IMR-90 (cell line): ENCODE results near the gene TFRC. TPM values are rescaled to one million over a fixed set of nuclear protein-coding genes. Genes with fewer than 3 reads are reported as not detected.

ENCODE experiments used
- ATAC-seq: fragments of 200-7000 bp; cut with Tn5 transposase; 2 replicates; pipeline ENCODE4 v1.9.1; 2020; ENCODE audit warnings: low read depth, mild to moderate bottlenecking, moderate library complexity
- BruUV-seq: library from RNA; stranded (reverse); fragments of 400-500 nt; replicated peaks from 2 replicates; lab custom pipeline; 2021; lab: Mats Ljungman, UMichigan
- CTCF ChIA-PET: fragments of 300-600 bp; formaldehyde crosslinking; extraction: SDS; loops from one replicate; lab custom pipeline; 2021; ENCODE audit warnings: antibody characterized with exemption; lab: Yijun Ruan, JAX
- POLR2A ChIA-PET: fragments of 300-600 bp; sonication (Branson Sonifier 250); formaldehyde crosslinking; loops from one replicate; lab custom pipeline; 2022; ENCODE audit warnings: antibody characterized with exemption; ENCODE audit not compliant: unreplicated experiment; lab: Charles Lee
- DNase-seq: peaks from one replicate; pipeline ENCODE4 v3.0.0; 2013
- H2AFZ ChIP-seq: replicated peaks from 2 replicates; pipeline ENCODE3; 2013; ENCODE audit warnings: low read length, mild to moderate bottlenecking; ENCODE audit not compliant: poor library complexity
- H2AK5ac ChIP-seq: 2 replicates; pipeline ENCODE4 v1.6.1; 2013; ENCODE audit warnings: low read depth, low read length, inconsistent platforms
- H2AK9ac ChIP-seq: replicated peaks from 2 replicates; pipeline ENCODE3; 2013; ENCODE audit warnings: mild to moderate bottlenecking, low read depth, low read length, moderate library complexity; ENCODE audit not compliant: poor library complexity
- H2BK120ac ChIP-seq: 2 replicates; pipeline ENCODE4 v1.6.1; 2013; ENCODE audit warnings: low read depth, low read length, inconsistent platforms
- H2BK15ac ChIP-seq: 3 replicates; pipeline ENCODE4 v1.6.1; 2013; ENCODE audit warnings: low read depth, low read length, inconsistent platforms
- H2BK20ac ChIP-seq: 2 replicates; pipeline ENCODE4 v1.6.1; 2013; ENCODE audit warnings: low read depth, mild to moderate bottlenecking, inconsistent platforms, low read length, moderate library complexity
- H2BK5ac ChIP-seq: 2 replicates; pipeline ENCODE4 v1.6.1; 2013; ENCODE audit warnings: mild to moderate bottlenecking, low read depth, low read length, inconsistent platforms; ENCODE audit not compliant: poor library complexity, severe bottlenecking
- H3K14ac ChIP-seq: replicated peaks from 2 replicates; pipeline ENCODE4 v1.6.1; 2013; ENCODE audit warnings: low read depth, low read length, inconsistent platforms
- H3K18ac ChIP-seq: 2 replicates; pipeline ENCODE4 v1.6.1; 2013; ENCODE audit warnings: low read depth, low read length, control low read depth
- H3K23ac ChIP-seq: 2 replicates; pipeline ENCODE4 v1.6.1; 2013; ENCODE audit warnings: low read depth, low read length, inconsistent platforms
- H3K27ac ChIP-seq: 2 replicates; pipeline ENCODE4 v1.5.1; 2013; ENCODE audit warnings: mild to moderate bottlenecking, control low read depth, low read length; ENCODE audit not compliant: insufficient read depth
- H3K27me3 ChIP-seq: 2 replicates; pipeline ENCODE4 v1.6.1; 2013; ENCODE audit warnings: low read length; ENCODE audit not compliant: control insufficient read depth, insufficient read depth
- H3K36me3 ChIP-seq: 2 replicates; pipeline ENCODE4 v1.6.1; 2013; ENCODE audit warnings: low read length, mixed read lengths; ENCODE audit not compliant: control insufficient read depth, insufficient read depth
- H3K4ac ChIP-seq: 2 replicates; pipeline ENCODE4 v1.6.1; 2013; ENCODE audit warnings: low read depth, low read length, inconsistent platforms
- H3K4me1 ChIP-seq: 2 replicates; pipeline ENCODE4 v1.6.1; 2013; ENCODE audit warnings: low read length, mixed read lengths; ENCODE audit not compliant: control insufficient read depth, insufficient read depth
- H3K4me2 ChIP-seq: 2 replicates; pipeline ENCODE4 v1.6.1; 2013; ENCODE audit warnings: low read depth, mild to moderate bottlenecking, control low read depth, low read length, moderate library complexity
- H3K4me3 ChIP-seq: 2 replicates; pipeline ENCODE4 v1.5.1; 2013; ENCODE audit warnings: low read depth, mild to moderate bottlenecking, control low read depth, low read length, moderate library complexity; ENCODE audit not compliant: insufficient read depth
- H3K56ac ChIP-seq: 2 replicates; pipeline ENCODE4 v1.6.1; 2013; ENCODE audit warnings: low read length, inconsistent platforms; ENCODE audit not compliant: insufficient read depth; ENCODE audit errors: extremely low read depth
- H3K79me1 ChIP-seq, 2 experiments: 2 replicates each; pipeline ENCODE4 v1.6.1; 2013; ENCODE audit warnings: low read length in 2 of 2, inconsistent platforms in 1 of 2, low read depth in 1 of 2
- H3K9ac ChIP-seq: 2 replicates; pipeline ENCODE4 v1.6.1; 2013; ENCODE audit warnings: low read depth, low read length, control low read depth
- H3K9me1 ChIP-seq: 2 replicates; pipeline ENCODE4 v1.6.1; 2013; ENCODE audit warnings: low read length, inconsistent platforms; ENCODE audit not compliant: insufficient read depth
- H3K9me3 ChIP-seq: 2 replicates; pipeline ENCODE4 v1.6.1; 2013; ENCODE audit warnings: low read length; ENCODE audit not compliant: control insufficient read depth, insufficient read depth
- H4K20me1 ChIP-seq: 2 replicates; pipeline ENCODE4 v1.6.1; 2013; ENCODE audit warnings: low read length, inconsistent platforms; ENCODE audit not compliant: insufficient read depth
- H4K5ac ChIP-seq: 2 replicates; pipeline ENCODE4 v1.6.1; 2013; ENCODE audit warnings: mild to moderate bottlenecking, low read depth, low read length, control low read depth
- H4K8ac ChIP-seq, 2 experiments: 2 replicates each; pipeline ENCODE4 v1.6.1; 2013; ENCODE audit warnings: low read depth in 2 of 2, low read length in 2 of 2, control low read depth in 1 of 2, inconsistent platforms in 1 of 2
- H4K91ac ChIP-seq: 2 replicates; pipeline ENCODE4 v1.6.1; 2013; ENCODE audit warnings: low read depth, low read length, inconsistent platforms; ENCODE audit not compliant: insufficient read depth
- CEBPB ChIP-seq: IDR thresholded peaks from 2 replicates; pipeline ENCODE4 v1.6.1; 2012; ENCODE audit warnings: low read depth, low read length, improper control_type of control experiment
- CHD1 ChIP-seq: IDR thresholded peaks from 2 replicates; pipeline ENCODE4 v1.6.1; 2012; ENCODE audit warnings: low read depth, low read length, improper control_type of control experiment
- ELK1 ChIP-seq: fragments of 150-350 bp; IDR thresholded peaks from 2 replicates; pipeline ENCODE4 v1.6.1; 2016; ENCODE audit warnings: low read depth, mild to moderate bottlenecking, low read length, moderate library complexity, borderline replicate concordance
- MAZ ChIP-seq: IDR thresholded peaks from 2 replicates; pipeline ENCODE4 v1.6.1; 2012; ENCODE audit warnings: low read depth, mild to moderate bottlenecking, low read length, improper control_type of control experiment, moderate library complexity, borderline replicate concordance
- MXI1 ChIP-seq: IDR thresholded peaks from 2 replicates; pipeline ENCODE4 v1.6.1; 2012; ENCODE audit warnings: low read depth, mild to moderate bottlenecking, low read length, moderate library complexity, borderline replicate concordance
- NFE2L2 ChIP-seq: fragments of 150-350 bp; IDR thresholded peaks from 2 replicates; pipeline ENCODE4 v1.6.1; 2016; ENCODE audit warnings: low read depth, mild to moderate bottlenecking, low read length
- RCOR1 ChIP-seq: IDR thresholded peaks from 2 replicates; pipeline ENCODE4 v1.6.1; 2012; ENCODE audit warnings: mild to moderate bottlenecking, low read length, improper control_type of control experiment; ENCODE audit not compliant: insufficient replicate concordance
- RFX5 ChIP-seq: IDR thresholded peaks from 2 replicates; pipeline ENCODE4 v1.8.0; 2012; ENCODE audit warnings: low read depth, mild to moderate bottlenecking, low read length, moderate library complexity
- SMC3 ChIP-seq: fragments of 150-350 bp; IDR thresholded peaks from 2 replicates; pipeline ENCODE4 v1.6.1; 2016; ENCODE audit warnings: low read depth, mild to moderate bottlenecking, antibody characterized with exemption, low read length, moderate library complexity
- USF2 ChIP-seq: fragments of 150-350 bp; IDR thresholded peaks from 2 replicates; pipeline ENCODE4 v1.6.1; 2017; ENCODE audit warnings: mild to moderate bottlenecking, antibody characterized with exemption, low read length, low read depth
- WGBS, 2 experiments: methylation state at CpG; one replicate each; pipeline versions ENCODE4 v1.1.5 to v1.1.7; 2013; ENCODE audit warnings: missing lambda C conversion rate in 2 of 2; ENCODE audit not compliant: insufficient read length in 1 of 2; ENCODE audit errors: extremely low coverage in 2 of 2; 5-methylcytosine and 5-hydroxymethylcytosine counted together
- dilution Hi-C: fragments of 300-500 bp; cut with HindIII; formaldehyde crosslinking; loops from one replicate; pipeline ENCODE4 v1.14.3; 2018; ENCODE audit warnings: low sequenced_read_pairs; ENCODE audit not compliant: unreplicated experiment
- in situ Hi-C: fragments of 300-500 bp; cut with MboI; formaldehyde crosslinking; loops from 3 replicates; pipeline ENCODE4 v1.14.3; 2019; ENCODE audit warnings: low sequenced_read_pairs, inconsistent platforms, mixed read lengths
- intact Hi-C: fragments of 100-400 bp; cut with micrococcal nuclease; formaldehyde crosslinking; loops from 2 replicates; pipeline ENCODE4 v1.10.0; 2022
- polyA plus RNA-seq, 3 experiments: library from polyadenylated mRNA; depleted of rRNA; stranded (reverse); fragments of >200 nt; gene quantifications; 2 replicates each; pipeline ENCODE4 v1.2.3, GENCODE V29; 2012; ENCODE audit warnings: low replicate concordance in 1 of 3
- total RNA-seq: library from RNA; depleted of rRNA; stranded (reverse); fragments of >200 nt; gene quantifications from 2 replicates; pipeline ENCODE4 v1.2.3, GENCODE V29; 2012

The TFRC gene
- total and polyA plus RNA-seq, 2 of the 4 experiments (the other 2 are of a cell fraction) = 78.6 to 156 TPM

- H3K56ac ChIP-seq = no peak overlapping the region
- no peak overlapping the region for H4K5ac ChIP-seq
- H3K27ac ChIP-seq = no peak overlapping the region
- no peak overlapping the region for H4K91ac ChIP-seq
- no peak overlapping the region for H3K23ac ChIP-seq
- TF ChIP-seq NFE2L2 (no peak), RCOR1 (no peak), CHD1 (no peak), CEBPB (no peak), USF2 (no peak), ELK1 (no peak), RFX5 (no peak), MAZ (no peak), SMC3 (no peak), MXI1 (no peak)
- POLR2A ChIA-PET = no interaction called here
- no peak overlapping the region for H3K14ac ChIP-seq
- H4K8ac ChIP-seq = no peak overlapping the region
- H3K79me1 ChIP-seq = no peaks in the 10 kb centered on the region
- ATAC-seq = no peak
- no peak overlapping the region for H3K4ac ChIP-seq
- H2BK120ac ChIP-seq = no peak overlapping the region
- no peak overlapping the region for H2AK5ac ChIP-seq
- H3K9ac ChIP-seq = no peak overlapping the region
- no peaks in the 10 kb centered on the region for H3K9me1 ChIP-seq
- H3K4me1 ChIP-seq = no peaks in the 10 kb centered on the region
- dilution Hi-C loops = no loop called here
- no peak overlapping the region for H3K4me3 ChIP-seq
- no peak overlapping the region for H2BK5ac ChIP-seq
- in situ Hi-C loops = no loop called here
- peaks cover 23% of the 10 kb centered on the region for H3K27me3 ChIP-seq
- H2BK20ac ChIP-seq = no peak overlapping the region
- no peak overlapping the region for H3K4me2 ChIP-seq
- no peak overlapping the region for H2BK15ac ChIP-seq
- BruUV-seq = no TSS peak
- no peak for DNase-seq
- H2AFZ ChIP-seq = no peak overlapping the region
- H4K20me1 ChIP-seq = no peaks in the 10 kb centered on the region
- peaks cover 2% of the 10 kb centered on the region for H3K9me3 ChIP-seq
- H2AK9ac ChIP-seq = no peak overlapping the region
- H3K36me3 ChIP-seq = no peaks in the 10 kb centered on the region
- intact Hi-C loops = no loop called here
- CTCF ChIA-PET = no interaction called here
- no peak overlapping the region for H3K18ac ChIP-seq
- no CpG with 5 or more reads among the region's 1 CpG for WGBS, 2 experiments
Measured at GRCh38 chr3:196016059-196016458, 65.8 kb downstream of the TFRC start.
